MM.1S (cell line): ENCODE data around the gene ZIM2.

ENCODE experiments used
- DNase-seq: peaks from one replicate; pipeline ENCODE4 v3.0.0-alpha.2; 2015
- H2AFZ ChIP-seq: fragments of 300-600 bp; sonication (generic); 2 replicates; pipeline ENCODE4 v1.6.0; 2016; ENCODE audit warnings: antibody characterized with exemption, low read length
- H3F3A ChIP-seq: fragments of 300-600 bp; sonication (generic); 2 replicates; pipeline ENCODE4 v1.6.1; 2016; ENCODE audit warnings: mild to moderate bottlenecking, antibody characterized with exemption, low read length, moderate library complexity, mixed read lengths; ENCODE audit not compliant: insufficient read depth
- H3K27ac ChIP-seq: fragments of 300-600 bp; sonication (generic); 2 replicates; pipeline ENCODE4 v1.5.1; 2016; ENCODE audit warnings: mild to moderate bottlenecking, low read length
- H3K27me3 ChIP-seq: fragments of 300-600 bp; sonication (generic); replicated peaks from 2 replicates; pipeline ENCODE4 v1.6.0; 2016; ENCODE audit warnings: low read length; ENCODE audit not compliant: insufficient read depth
- H3K36me3 ChIP-seq: fragments of 300-600 bp; sonication (generic); replicated peaks from 2 replicates; pipeline ENCODE4 v1.6.1; 2016; ENCODE audit warnings: mild to moderate bottlenecking, low read length, mixed read lengths; ENCODE audit not compliant: insufficient read depth
- H3K4me1 ChIP-seq: fragments of 300-600 bp; sonication (generic); 2 replicates; pipeline ENCODE4 v1.6.1; 2016; ENCODE audit warnings: low read length, mixed read lengths
- H3K4me2 ChIP-seq: fragments of 300-600 bp; sonication (generic); 2 replicates; pipeline ENCODE4 v1.6.0; 2016; ENCODE audit warnings: low read depth, low read length
- H3K4me3 ChIP-seq: fragments of 300-600 bp; sonication (generic); 2 replicates; pipeline ENCODE4 v1.5.1; 2016; ENCODE audit warnings: low read length, mixed read lengths
- H3K79me2 ChIP-seq: fragments of 300-600 bp; sonication (generic); 2 replicates; pipeline ENCODE4 v1.6.1; 2016; ENCODE audit warnings: mixed run types, low read length, mixed read lengths
- H3K9ac ChIP-seq: fragments of 300-600 bp; sonication (generic); 2 replicates; pipeline ENCODE4 v1.6.1; 2016; ENCODE audit warnings: low read length, mixed read lengths
- H3K9me2 ChIP-seq: fragments of 300-600 bp; sonication (generic); replicated peaks from 2 replicates; pipeline ENCODE4 v1.6.1; 2016; ENCODE audit warnings: mild to moderate bottlenecking, low read length, mixed read lengths; ENCODE audit not compliant: insufficient read depth
- H3K9me3 ChIP-seq: fragments of 300-600 bp; sonication (generic); replicated peaks from 2 replicates; pipeline ENCODE4 v1.6.1; 2016; ENCODE audit warnings: mild to moderate bottlenecking, low read length, mixed read lengths; ENCODE audit not compliant: insufficient read depth
- H4K20me1 ChIP-seq: fragments of 300-600 bp; sonication (generic); 2 replicates; pipeline ENCODE4 v1.6.1; 2016; ENCODE audit warnings: mild to moderate bottlenecking, low read length, moderate library complexity, mixed read lengths; ENCODE audit not compliant: insufficient read depth
- CTCF ChIP-seq: fragments of 300-600 bp; sonication (generic); IDR thresholded peaks from 2 replicates; pipeline ENCODE4 v1.5.1; 2016; ENCODE audit warnings: antibody characterized with exemption, low read length, mixed read lengths
- EZH2 ChIP-seq: fragments of 300-600 bp; sonication (generic); optimal IDR thresholded peaks from 2 replicates; pipeline ENCODE3; 2017; ENCODE audit warnings: low read depth, mild to moderate bottlenecking, antibody characterized with exemption, low read length, mixed read lengths
- EZH2phosphoT487 ChIP-seq: fragments of 300-600 bp; sonication (generic); IDR thresholded peaks from 2 replicates; pipeline ENCODE4 v1.6.1; 2018; ENCODE audit warnings: antibody characterized with exemption, low read length

ZIM2 gene

DNA sequence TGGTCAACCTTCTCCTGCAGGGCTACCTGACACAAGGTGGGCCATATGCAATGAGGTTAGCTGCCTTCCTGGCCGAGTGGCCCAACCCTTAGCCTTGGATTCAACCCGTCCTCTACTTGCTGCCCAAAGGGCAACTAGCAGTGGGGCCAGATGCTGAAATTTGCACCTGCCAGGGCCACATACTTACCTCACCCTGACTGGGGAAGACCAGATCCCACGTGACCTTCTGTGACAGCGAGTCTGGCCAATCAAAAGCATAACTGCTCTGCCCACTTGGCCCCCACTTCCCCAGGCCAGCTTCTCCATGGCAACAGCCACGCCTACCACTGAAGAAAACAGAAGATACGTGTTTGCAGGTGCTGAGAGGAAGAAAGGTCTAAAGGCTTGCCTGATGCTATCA lies 10.9 kb downstream of the ZIM2 start:
- H3K79me2 ChIP-seq, result no peaks in the 10 kb centered on the region
- no peaks in the 10 kb centered on the region for H3F3A ChIP-seq
- DNase-seq, result no peak
- H3K27me3 ChIP-seq, result no peaks in the 10 kb centered on the region
- no peaks in the 10 kb centered on the region for H3K9me3 ChIP-seq
- no peaks in the 10 kb centered on the region for H3K9me2 ChIP-seq
- H3K9ac ChIP-seq, result no peak overlapping the region
- TF ChIP-seq EZH2, result no peak
- no peak for TF ChIP-seq EZH2phosphoT487
- no peak for TF ChIP-seq CTCF
- H2AFZ ChIP-seq, result no peak overlapping the region
- H3K27ac ChIP-seq, result no peak overlapping the region
- no peaks in the 10 kb centered on the region for H3K36me3 ChIP-seq
- no peaks in the 10 kb centered on the region for H3K4me1 ChIP-seq
- no peak overlapping the region for H3K4me2 ChIP-seq
- H3K4me3 ChIP-seq, result no peak overlapping the region
- no peaks in the 10 kb centered on the region for H4K20me1 ChIP-seq

DNA sequence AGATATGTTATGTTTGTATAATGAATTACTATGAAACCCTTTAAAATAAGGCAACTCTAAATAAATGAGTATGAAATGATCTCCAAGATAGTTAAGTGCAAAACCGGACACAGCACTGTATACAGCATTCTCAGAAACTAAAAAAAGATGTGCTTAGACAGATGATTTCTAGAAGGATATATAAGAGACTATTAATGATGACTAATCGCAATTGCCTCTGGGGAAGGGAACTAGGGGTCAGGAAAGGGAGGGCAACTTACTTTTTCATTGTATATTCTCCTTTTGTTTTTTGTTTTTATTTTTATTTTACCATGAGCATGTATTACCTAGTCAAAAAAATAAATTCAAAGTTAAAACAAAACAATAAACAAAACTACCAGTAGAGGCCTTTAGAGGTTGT lies 12.8 kb downstream of the ZIM2 start:
- H3K4me2 ChIP-seq, result no peak overlapping the region
- no peaks in the 10 kb centered on the region for H4K20me1 ChIP-seq
- no peak for TF ChIP-seq EZH2phosphoT487
- TF ChIP-seq CTCF, result no peak
- TF ChIP-seq EZH2, result no peak
- DNase-seq, result no peak
- H3K4me3 ChIP-seq, result no peak overlapping the region
- H3K9me2 ChIP-seq, result no peaks in the 10 kb centered on the region
- no peaks in the 10 kb centered on the region for H3K27me3 ChIP-seq
- no peaks in the 10 kb centered on the region for H3K9me3 ChIP-seq
- no peak overlapping the region for H2AFZ ChIP-seq
- no peaks in the 10 kb centered on the region for H3K79me2 ChIP-seq
- no peaks in the 10 kb centered on the region for H3K36me3 ChIP-seq
- no peaks in the 10 kb centered on the region for H3F3A ChIP-seq
- H3K4me1 ChIP-seq, result no peaks in the 10 kb centered on the region
- no peak overlapping the region for H3K9ac ChIP-seq
- no peak overlapping the region for H3K27ac ChIP-seq

DNA sequence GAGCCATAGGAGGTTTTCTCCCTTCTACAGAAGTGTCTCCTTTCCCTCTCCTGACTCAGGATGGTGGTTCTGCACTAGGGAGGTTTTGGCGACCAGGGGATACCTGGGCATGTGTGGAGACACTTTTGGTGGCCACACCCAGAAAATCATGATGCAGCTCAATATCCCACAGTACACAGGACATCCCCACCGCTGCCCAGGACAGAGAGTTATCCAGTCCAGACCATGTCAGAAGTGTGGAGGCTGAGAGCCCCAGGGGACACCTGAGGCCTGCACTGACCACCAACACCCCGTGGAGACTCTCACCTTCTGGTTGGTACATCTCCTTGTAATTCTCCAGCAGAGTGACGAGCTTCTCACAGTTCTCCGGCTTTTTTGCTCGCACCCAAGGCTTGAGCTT lies 16.6 kb downstream of the ZIM2 start:
- no peaks in the 10 kb centered on the region for H3K9me3 ChIP-seq

More for the DNA sequence above, 16.6 kb downstream of the ZIM2 start:
- Histone ChIP-seq H3K27ac (no peak overlapping the region), H3K79me2 (no peaks in the 10 kb centered on the region), H4K20me1 (no peaks in the 10 kb centered on the region), H3K9ac (no peak overlapping the region), H3K36me3 (no peaks in the 10 kb centered on the region), H3K4me3 (no peak overlapping the region), H3F3A (no peaks in the 10 kb centered on the region), H3K4me1 (no peaks in the 10 kb centered on the region), H3K9me2 (no peaks in the 10 kb centered on the region), H3K4me2 (no peak overlapping the region), H2AFZ (no peak overlapping the region), H3K27me3 (no peaks in the 10 kb centered on the region)
- DNase-seq, result no peak
- TF ChIP-seq CTCF (no peak), EZH2 (no peak), EZH2phosphoT487 (no peak)
